Activated CD8-positive, alpha-beta memory T cell treated with anti-CD3 and anti-CD28 coated beads for 4 hours (primary cell): ENCODE data around the gene SNTG2.
"Not testable (repeated sequence)": the region's sequence is repeated elsewhere in the genome, so short reads cannot be mapped to it uniquely, and the experiment has no call there.

Source experiments
- DNase-seq, 2 donors: peaks; one replicate each; pipeline ENCODE4 v3.0.0-alpha.2; 2020; ENCODE audit warnings: low read depth in 2 of 2

The SNTG2 gene

GRCh38 chr2:1053786-1054185, 103.1 kb downstream of the SNTG2 start:
- DNase-seq = no peak

GRCh38 chr2:1054399-1054798, 103.8 kb downstream of the SNTG2 start:
- DNase-seq = no peak

DNA sequence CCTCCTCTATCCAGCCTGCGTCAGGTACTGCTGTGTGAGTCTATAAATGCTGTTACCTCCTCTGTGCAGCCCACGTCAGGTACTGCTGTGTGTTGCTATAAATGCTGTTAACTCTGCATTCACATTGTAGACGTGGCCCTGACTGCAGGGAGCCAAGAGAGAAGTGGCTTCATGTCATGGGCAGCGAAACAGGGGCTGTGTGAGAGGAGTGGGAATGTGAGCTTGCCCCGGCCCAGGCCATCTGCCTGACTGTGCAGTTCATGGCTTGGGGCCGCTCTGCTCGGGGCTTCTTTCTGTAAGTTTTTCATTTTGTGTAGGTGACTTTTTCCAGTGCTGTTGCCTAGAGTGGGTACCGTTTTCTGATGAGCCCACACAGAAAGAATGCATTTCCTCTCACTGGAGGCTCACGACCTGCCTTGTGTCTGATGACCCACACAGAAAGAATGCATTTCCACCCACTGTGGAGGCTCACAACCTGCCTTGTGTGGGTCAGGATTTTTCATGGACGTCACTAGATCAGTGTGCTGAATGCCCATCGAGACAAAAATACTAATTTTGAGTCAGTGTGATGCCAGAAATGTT, 104.5 kb downstream of the SNTG2 start:
- no peak for DNase-seq

DNA sequence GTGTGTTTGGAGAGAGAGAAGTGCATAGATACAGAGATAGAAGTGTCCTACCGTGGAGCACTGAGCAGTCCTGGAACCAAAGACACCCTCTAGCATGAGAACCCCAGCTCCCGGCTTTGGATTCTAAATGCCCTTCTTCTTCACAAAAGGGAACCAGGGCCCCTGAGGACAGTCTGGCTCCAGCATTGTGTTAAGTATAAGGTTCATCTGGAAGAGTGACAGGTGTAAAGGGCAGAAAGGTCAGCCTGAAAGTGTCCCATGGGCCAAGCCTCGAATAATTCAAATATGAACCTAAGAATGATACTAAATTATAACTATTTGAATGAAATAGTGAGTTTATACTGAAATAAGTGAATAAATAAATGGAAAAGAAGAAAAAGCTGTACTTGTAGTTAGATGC, 109.7 kb downstream of the SNTG2 start:
- DNase-seq = no peak

GRCh38 chr2:1060987-1061386, 110.3 kb downstream of the SNTG2 start:
- no peak for DNase-seq

GRCh38 chr2:1068241-1068640, 117.6 kb downstream of the SNTG2 start:
- DNase-seq = no peak

- DNase-seq = no peak
These were observed 118.2 kb downstream of the SNTG2 start for GRCh38 chr2:1068822-1069221.

- no peak for DNase-seq
These were observed 119.2 kb downstream of the SNTG2 start for GRCh38 chr2:1069847-1070246.

DNA sequence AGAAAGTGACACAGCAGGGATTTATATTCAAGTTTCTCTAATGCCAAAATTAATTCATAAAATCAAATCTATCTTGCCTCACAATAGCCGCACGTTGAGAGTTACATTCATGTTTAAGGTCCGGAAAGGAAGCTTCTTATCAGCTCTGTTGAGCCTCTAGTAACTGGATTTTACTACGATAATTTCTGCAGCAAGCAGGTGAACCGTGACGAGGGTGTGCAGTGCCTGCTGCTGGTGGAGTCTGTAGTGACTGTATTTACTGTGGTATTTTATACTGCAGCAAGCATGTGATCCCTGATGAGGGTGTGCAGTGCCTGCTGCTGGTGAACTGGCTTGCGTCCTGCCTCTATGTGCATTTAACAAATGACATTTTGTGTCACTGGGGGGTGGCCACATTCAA, 120.0 kb downstream of the SNTG2 start:
- DNase-seq = no peak

DNA sequence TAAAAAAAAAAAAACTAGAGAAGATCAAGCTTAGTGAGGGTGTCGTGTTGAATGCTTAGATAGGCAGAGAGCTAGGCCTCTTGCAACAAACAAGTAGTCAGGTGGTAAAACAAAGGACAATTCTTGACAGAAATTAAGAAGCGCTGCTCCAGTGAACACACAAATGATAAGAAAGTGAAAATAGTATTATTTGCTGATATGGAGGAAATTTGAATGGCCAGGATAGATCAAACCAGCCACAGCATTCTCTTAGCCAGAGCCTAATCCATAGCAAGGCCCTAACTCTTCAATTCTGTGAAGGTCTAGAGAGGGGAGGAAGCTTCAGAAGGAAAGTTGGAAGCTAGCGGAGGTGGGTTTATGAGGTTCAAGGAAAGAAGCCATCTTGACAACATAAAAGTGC, 121.0 kb downstream of the SNTG2 start:
- DNase-seq = no peak

- DNase-seq = no peak
These were observed 121.6 kb downstream of the SNTG2 start for GRCh38 chr2:1072250-1072649.

- no peak for DNase-seq
These were observed 127.3 kb downstream of the SNTG2 start for GRCh38 chr2:1077911-1078310.

- no peak for DNase-seq
These were observed 127.7 kb downstream of the SNTG2 start for GRCh38 chr2:1078326-1078725.

DNA sequence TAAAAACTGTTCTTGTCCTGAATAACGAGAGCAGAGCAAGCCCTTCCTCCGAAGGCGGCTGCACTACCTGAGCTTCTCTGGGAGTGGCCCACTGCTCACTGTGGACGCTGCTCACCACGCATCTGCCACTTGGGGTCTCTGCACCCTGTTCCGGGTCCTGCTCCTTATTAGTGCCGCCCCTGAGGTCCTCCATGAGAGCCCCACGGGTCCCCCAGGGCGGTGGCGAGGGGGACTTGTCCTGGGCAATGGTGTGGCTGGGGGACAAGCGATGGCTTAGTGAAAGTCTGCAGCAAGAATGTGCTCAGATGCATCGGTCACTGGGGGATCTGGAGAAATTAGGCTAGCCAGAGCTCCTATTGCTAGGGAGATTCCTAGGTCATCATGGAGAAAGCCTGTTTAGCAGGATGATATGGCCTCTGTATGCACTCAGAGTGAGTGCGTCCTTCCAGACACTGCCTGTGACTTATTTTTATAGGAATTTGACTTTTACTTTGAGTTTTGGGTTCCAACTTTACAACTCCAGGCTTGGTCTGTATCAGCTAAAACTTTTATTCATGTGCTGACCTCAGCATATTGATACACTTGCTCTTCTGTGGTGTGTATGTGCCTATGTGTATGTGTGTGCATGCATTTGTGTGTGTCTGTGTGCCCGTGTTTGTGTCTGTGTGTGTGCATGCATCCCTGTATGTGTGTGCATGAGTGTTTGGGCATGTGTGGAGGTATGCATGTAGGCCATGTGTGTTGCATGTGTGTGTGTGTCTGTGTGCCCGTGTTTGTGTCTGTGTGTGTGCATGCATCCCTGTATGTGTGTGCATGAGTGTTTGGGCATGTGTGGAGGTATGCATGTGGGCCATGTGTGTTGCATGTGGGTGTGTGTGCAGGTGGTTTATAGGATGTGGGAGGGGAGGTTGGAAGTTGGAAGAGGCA, 129.5 kb downstream of the SNTG2 start:
- DNase-seq = no peak

DNA sequence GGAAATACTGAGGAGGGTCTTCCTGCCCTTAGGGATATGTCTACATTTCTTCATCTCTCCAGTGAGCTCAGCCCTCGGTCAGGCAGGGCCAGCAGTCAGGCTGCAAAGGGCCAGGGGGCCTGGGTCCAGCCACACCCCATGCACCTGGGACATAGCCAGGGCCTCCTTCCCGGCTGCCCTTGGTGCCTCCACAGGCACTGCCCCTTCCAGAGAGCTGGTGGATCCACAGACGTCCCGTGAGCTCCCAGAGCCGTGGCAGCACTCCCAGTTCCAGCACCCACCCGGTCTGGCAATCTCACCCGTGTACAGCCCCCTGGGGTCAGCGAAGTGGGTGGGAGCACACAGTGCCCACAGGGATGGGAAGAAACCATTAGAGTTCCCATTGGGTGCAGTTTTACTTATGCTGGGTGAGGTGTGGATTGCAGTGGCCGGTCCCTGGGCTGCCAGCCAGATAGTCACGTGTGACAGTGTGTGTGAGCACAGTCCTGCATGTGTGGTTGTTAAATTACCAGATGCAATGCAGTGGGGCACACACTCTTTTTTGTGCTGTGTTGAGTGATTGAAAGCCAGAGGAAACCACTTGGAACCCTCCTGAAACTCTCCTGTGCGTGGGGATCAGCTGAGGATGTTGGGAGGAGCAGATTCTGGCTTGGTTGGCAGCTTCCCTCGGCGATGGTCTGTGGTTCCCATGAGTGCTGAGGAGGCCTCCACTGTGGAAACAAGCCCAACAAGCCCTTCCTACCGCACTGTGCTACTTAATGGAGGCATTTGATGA, 131.0 kb downstream of the SNTG2 start:
- no peak for DNase-seq

GRCh38 chr2:1082456-1083205, 132.0 kb downstream of the SNTG2 start:
- no peak for DNase-seq

DNA sequence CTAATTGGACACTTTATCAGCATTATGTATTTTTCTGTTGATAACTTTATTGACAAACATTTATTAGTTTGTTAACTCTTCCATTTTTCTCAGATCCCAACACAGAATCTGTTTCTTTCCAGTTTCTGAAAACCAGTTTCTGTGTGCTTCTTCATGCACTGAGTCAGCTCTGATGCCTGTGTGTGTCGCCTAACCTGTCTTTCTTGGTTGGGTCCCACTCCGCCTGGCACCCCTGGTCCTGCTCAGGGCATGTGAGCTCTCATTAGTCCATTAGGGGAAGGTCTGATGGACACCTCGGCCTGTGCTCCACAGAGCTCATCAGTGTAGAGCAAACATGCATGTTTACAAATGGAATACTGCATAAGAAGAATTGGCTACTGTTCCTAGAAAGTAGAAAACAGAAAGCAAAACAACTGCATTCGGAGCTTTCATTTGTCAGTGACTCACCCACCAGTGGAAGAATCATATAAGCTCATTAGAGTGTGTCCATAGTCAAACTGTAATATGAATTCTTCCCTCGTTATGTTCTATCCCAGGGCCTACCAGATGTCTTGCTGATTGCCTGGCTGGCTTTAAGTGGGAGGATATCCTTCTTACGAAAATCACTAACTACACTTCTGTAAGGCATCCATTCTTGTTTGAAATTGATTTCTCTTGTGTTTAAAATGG, 137.7 kb downstream of the SNTG2 start:
- no peak for DNase-seq

- no peak for DNase-seq
These were observed 138.3 kb downstream of the SNTG2 start for GRCh38 chr2:1088940-1089339.

- DNase-seq = no peak
These were observed 141.4 kb downstream of the SNTG2 start for GRCh38 chr2:1091895-1092585.

GRCh38 chr2:1093668-1094067, 143.0 kb downstream of the SNTG2 start:
- DNase-seq = not testable (repeated sequence)

- DNase-seq = no peak
These were observed 146.5 kb downstream of the SNTG2 start for GRCh38 chr2:1097101-1097500.
